Right renal cortex interstitium (tissue), 3 donors: ENCODE results near the gene DOK6. TPM values are rescaled to one million over a fixed set of nuclear protein-coding genes. Genes with fewer than 3 reads are reported as not detected.
"Not testable (repeated sequence)": the region's sequence is repeated elsewhere in the genome, so short reads cannot be mapped to it uniquely, and the experiment has no call there.

Experiments used
- DNase-seq, 3 donors: peaks; one replicate each; pipeline ENCODE4 v3.0.0-alpha.2; 2013; ENCODE audit warnings: low read depth in 3 of 3, low spot score in 2 of 3
- polyA plus RNA-seq, 3 donors: library from polyadenylated mRNA; unstranded; fragments of 120-200 nt; gene quantifications; one replicate each; pipeline ENCODE4 v1.2.1, GENCODE V29; 2013; ENCODE audit not compliant: insufficient read length in 3 of 3

The DOK6 gene
- polyA plus RNA-seq, 3 donors, result 20.2 to 20.7 (median 20.4) TPM

- no peak for DNase-seq
These were observed 444.0 kb downstream of the DOK6 start for GRCh38 chr18:69844656-69845055.

GRCh38 chr18:69845593-69846506 lies 445.2 kb downstream of the DOK6 start:
- peak in 1 of 3 donors; percentile 5 for DNase-seq

GRCh38 chr18:69853051-69853450 lies 452.4 kb downstream of the DOK6 start:
- DNase-seq, result no peak

- no peak for DNase-seq
These were observed 453.8 kb downstream of the DOK6 start for GRCh38 chr18:69854455-69854854.

- DNase-seq, result no peak
These were observed 458.2 kb downstream of the DOK6 start for GRCh38 chr18:69858897-69859296.

GRCh38 chr18:69864802-69865201 lies 464.1 kb downstream of the DOK6 start:
- not testable (repeated sequence) for DNase-seq

- DNase-seq, result no peak
These were observed 465.1 kb downstream of the DOK6 start for GRCh38 chr18:69865776-69866175.

GRCh38 chr18:69866212-69866611 lies 465.5 kb downstream of the DOK6 start:
- DNase-seq, result no peak

GRCh38 chr18:69870736-69871135 lies 470.0 kb downstream of the DOK6 start:
- no peak for DNase-seq

- no peak for DNase-seq
These were observed 470.7 kb downstream of the DOK6 start for GRCh38 chr18:69871363-69871762.

- no peak for DNase-seq
These were observed 472.0 kb downstream of the DOK6 start for GRCh38 chr18:69872661-69873060.

GRCh38 chr18:69874058-69874457 lies 473.4 kb downstream of the DOK6 start:
- no peak for DNase-seq

- no peak for DNase-seq
These were observed 475.8 kb downstream of the DOK6 start for GRCh38 chr18:69876490-69876889.

GRCh38 chr18:69878213-69878933 lies 477.7 kb downstream of the DOK6 start:
- DNase-seq, result peak in 1 of 3 donors; percentile 13

GRCh38 chr18:69879051-69879450 lies 478.4 kb downstream of the DOK6 start:
- not testable (repeated sequence) for DNase-seq

- DNase-seq, result no peak
These were observed 479.4 kb downstream of the DOK6 start for GRCh38 chr18:69880083-69880482.

- no peak for DNase-seq
These were observed 482.4 kb downstream of the DOK6 start for GRCh38 chr18:69882965-69883668.

GRCh38 chr18:69883781-69884180 lies 483.1 kb downstream of the DOK6 start:
- DNase-seq, result no peak

- no peak for DNase-seq
These were observed 484.7 kb downstream of the DOK6 start for GRCh38 chr18:69885355-69885754.

- DNase-seq, result no peak
These were observed 485.3 kb downstream of the DOK6 start for GRCh38 chr18:69885841-69886531.

GRCh38 chr18:69887256-69887655 lies 486.6 kb downstream of the DOK6 start:
- DNase-seq, result no peak
